GM19238 (cell line): ENCODE results near the gene PXYLP1.

Source experiments
- DNase-seq: peaks from one replicate; pipeline ENCODE4 v3.0.0; 2011; ENCODE audit warnings: low spot score; ENCODE audit not compliant: insufficient read length

The PXYLP1 gene

GRCh38 chr3:141227752-141228151 is 3.9 kb upstream of the PXYLP1 start:
- DNase-seq: no peak

GRCh38 chr3:141228395-141228794 is 3.2 kb upstream of the PXYLP1 start:
- no peak for DNase-seq

- DNase-seq: no peak
These were observed 2.5 kb upstream of the PXYLP1 start for GRCh38 chr3:141229132-141229531.

GRCh38 chr3:141230293-141230692 is 1.3 kb upstream of the PXYLP1 start:
- DNase-seq: no peak

GRCh38 chr3:141231952-141232823 is 563 bp downstream of the PXYLP1 start:
- peak; percentile 19 for DNase-seq

GRCh38 chr3:141233457-141234161 is 2.0 kb downstream of the PXYLP1 start:
- no peak for DNase-seq

- no peak for DNase-seq
These were observed 2.7 kb downstream of the PXYLP1 start for GRCh38 chr3:141234283-141234682.

GRCh38 chr3:141235661-141236171 is 4.1 kb downstream of the PXYLP1 start:
- no peak for DNase-seq

GRCh38 chr3:141236361-141236760 is 4.7 kb downstream of the PXYLP1 start:
- no peak for DNase-seq

GRCh38 chr3:141237701-141238521 is 6.3 kb downstream of the PXYLP1 start:
- no peak for DNase-seq

GRCh38 chr3:141239511-141240281 is 8.1 kb downstream of the PXYLP1 start:
- DNase-seq: no peak

GRCh38 chr3:141240286-141240685 is 8.7 kb downstream of the PXYLP1 start:
- no peak for DNase-seq

- no peak for DNase-seq
These were observed 9.3 kb downstream of the PXYLP1 start for GRCh38 chr3:141240687-141241615.

GRCh38 chr3:141241616-141242376 is 10.2 kb downstream of the PXYLP1 start:
- DNase-seq: no peak

- no peak for DNase-seq
These were observed 10.9 kb downstream of the PXYLP1 start for GRCh38 chr3:141242377-141243092.

- no peak for DNase-seq
These were observed 11.7 kb downstream of the PXYLP1 start for GRCh38 chr3:141243271-141243707.

- DNase-seq: no peak
These were observed 14.8 kb downstream of the PXYLP1 start for GRCh38 chr3:141246224-141246957.

- DNase-seq: no peak
These were observed 15.3 kb downstream of the PXYLP1 start for GRCh38 chr3:141246958-141247301.
